SIG-M5 treated with dmso at 0.1 percent for 504 hours (cell line): ENCODE data around the gene PPME1.

Experiments
- DNase-seq: peaks from one replicate; lab custom pipeline; 2025; ENCODE audit not compliant: unreplicated experiment; lab: John Stamatoyannopoulos, UW

The PPME1 gene

DNA sequence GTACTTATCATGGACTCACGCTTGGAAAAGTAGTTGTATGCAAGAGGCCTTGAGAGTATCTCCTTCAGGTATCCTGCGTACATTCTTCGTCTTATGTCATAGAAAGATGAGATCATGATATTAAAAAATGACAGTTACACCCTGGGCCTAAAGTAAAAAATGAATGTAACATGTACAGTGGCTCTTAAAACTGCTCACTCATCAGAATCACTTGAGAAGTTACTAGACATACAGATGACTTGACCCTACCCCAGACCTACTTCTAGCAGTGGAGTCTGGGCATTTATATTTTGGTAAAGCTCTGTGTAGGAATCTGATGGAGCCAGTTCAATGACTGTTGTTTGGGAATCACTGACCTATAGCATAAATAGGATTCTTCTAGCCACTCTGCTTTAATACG lies 54.5 kb downstream of the PPME1 start:
- no peak for DNase-seq

GRCh38 chr11:74226907-74227306 lies 55.8 kb downstream of the PPME1 start:
- DNase-seq, result no peak

DNA sequence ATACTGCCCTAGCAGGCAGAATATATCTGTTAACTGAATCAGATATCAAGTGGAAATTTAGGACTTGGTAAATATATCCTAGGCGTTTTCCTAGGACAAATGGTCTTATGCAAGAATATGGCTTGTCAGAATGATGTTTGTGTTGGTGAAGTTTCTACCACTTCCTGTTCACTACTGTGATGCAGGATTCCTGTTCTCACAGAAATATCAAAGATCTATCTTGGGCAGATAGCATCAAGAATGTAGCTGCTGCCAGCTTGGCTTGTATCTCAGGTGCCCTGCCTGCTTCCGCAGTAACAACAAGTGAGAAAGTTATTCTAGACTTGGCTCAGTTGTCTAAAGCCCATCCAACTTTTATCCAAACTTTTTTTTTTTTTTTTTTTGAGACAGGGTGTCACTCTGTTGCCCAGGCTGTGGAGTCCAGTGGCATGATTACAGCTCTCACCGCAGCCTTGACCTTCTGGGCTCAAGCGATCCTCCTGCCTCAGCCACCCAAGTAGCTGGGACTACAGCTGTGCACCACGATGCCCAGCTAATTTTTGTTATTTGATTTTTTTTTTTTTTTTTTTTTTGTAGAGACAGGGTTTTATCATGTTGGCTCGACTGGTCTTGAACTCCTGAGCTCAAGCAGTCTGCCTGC lies 61.3 kb downstream of the PPME1 start:
- DNase-seq, result no peak

GRCh38 chr11:74233683-74234082 lies 62.6 kb downstream of the PPME1 start:
- DNase-seq, result no peak

DNA sequence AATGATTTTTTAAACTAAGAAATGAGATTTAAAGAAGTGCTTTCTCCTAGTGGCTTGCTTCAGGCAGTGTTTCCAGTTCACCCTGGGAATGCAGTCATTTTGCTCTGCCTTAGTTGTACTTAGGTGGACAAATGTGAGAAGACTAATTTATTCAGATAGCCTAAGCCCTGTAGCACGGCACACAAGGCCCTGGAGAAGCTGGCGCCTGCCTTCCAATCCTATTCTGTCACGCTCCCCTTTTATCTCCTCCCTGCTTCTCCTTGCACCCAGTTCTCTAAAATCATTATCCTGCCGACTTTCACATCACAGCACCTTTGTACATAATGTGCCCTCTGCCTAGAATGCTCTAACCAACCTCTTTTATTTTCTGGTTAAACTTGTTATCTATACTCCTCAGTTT lies 64.0 kb downstream of the PPME1 start:
- no peak for DNase-seq

DNA sequence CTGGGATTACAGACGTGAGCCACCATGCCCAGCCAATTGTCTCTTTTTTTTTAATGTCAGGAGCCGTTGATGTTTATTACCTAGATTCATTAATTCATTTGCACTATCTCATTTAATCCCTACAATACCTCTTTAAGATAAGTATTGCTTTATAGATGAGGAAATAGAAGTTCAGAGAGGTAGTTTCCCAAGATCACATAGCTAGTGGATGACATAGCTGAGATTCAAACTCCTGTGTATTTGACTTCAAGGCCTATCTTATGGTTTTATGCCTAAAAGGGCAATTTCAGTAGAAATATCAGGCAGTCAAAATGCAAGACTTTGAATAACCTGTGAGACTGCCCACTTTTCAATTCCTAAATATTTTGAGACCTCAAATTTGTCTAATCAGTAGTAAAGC lies 66.5 kb downstream of the PPME1 start:
- no peak for DNase-seq

DNA sequence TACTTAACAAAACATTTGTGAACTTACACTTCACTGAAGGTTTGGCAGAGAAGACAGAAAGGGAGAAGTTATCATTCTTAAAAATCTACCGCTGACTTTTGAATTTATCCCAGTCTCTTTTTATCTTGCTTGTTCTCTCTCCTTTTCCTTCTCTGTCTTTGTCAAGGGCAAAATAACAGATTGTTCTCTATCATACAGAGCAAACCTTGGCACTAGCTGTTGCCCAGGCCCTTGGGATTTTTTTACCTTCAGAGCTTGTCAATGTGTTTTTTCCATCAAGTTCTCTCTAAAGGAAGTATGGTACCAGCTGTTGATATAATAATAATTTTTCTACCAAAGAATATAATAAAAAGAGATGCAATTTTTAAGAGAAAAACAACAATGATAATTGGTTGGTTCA lies 67.2 kb downstream of the PPME1 start:
- no peak for DNase-seq

DNA sequence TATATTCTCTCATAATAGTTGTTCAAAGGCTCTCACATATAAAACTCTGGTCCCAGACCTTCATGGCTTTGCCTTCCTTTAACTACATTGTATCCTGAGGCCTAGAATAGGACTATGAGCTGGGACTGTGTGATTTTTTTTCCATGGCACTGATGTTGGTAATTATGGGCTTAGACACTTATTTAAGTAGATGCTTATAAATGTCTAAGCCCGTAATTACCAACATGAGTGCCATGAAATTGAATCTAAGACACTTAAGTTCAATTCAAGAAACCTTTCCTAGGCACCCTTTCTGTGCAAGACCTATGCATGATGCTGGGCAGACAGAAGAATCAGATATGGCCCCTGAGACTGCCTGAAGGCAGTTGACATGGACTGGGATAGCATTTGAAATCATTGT lies 77.4 kb downstream of the PPME1 start:
- DNase-seq, result no peak

DNA sequence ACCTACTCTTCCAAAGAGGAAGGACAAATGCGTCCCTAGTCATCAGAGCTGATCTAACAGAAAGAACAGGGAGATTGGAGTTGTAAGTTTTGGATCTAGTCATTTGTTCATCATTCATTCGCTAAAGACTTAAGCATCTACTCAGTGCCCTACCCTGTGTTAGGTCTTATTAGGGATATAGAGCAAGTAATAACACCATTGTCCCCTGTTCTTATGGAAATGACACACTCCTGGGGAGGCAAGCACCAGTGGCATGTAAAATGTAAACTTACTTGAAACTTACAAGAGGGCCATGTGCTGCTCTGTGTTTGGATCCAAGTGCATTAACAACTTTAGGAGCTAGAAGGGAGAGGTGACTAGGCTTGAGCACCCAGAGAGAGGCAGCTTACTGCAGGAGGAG lies 78.4 kb downstream of the PPME1 start:
- DNase-seq, result no peak

GRCh38 chr11:74253361-74253760 lies 82.3 kb downstream of the PPME1 start:
- no peak for DNase-seq

GRCh38 chr11:74255741-74256375 lies 84.8 kb downstream of the PPME1 start:
- peak; percentile 76 for DNase-seq

- DNase-seq, result no peak
Observed at GRCh38 chr11:74256378-74257133, 85.5 kb downstream of the PPME1 start.

GRCh38 chr11:74257959-74258553 lies 87.0 kb downstream of the PPME1 start:
- DNase-seq, result no peak

GRCh38 chr11:74262725-74263124 lies 91.6 kb downstream of the PPME1 start:
- DNase-seq, result no peak

DNA sequence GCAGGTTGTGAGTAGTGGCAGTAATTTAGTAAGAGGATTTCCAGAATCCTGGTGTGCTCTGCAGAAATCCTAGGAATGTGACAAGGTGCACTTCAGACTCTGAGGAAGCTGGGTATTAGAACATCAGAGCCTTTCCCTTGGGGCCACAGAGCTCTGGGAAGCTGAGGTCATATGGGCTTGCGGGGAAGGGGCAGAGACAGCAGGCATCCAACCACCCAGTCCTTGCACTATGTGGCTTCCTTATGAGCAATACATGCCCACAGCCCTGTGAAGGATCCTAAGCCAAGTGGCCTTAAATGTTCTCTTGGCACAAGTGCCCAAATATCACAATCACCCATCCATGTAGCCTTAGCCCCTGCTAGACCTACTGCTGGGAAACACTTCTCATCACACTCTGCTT lies 94.2 kb downstream of the PPME1 start:
- no peak for DNase-seq

GRCh38 chr11:74267014-74267413 lies 95.9 kb downstream of the PPME1 start:
- no peak for DNase-seq

- DNase-seq, result no peak
Observed at GRCh38 chr11:74268456-74268855, 97.4 kb downstream of the PPME1 start.

- DNase-seq, result no peak
Observed at GRCh38 chr11:74269161-74269811, 98.2 kb downstream of the PPME1 start.

GRCh38 chr11:74272276-74272675 lies 101.2 kb downstream of the PPME1 start:
- DNase-seq, result no peak

DNA sequence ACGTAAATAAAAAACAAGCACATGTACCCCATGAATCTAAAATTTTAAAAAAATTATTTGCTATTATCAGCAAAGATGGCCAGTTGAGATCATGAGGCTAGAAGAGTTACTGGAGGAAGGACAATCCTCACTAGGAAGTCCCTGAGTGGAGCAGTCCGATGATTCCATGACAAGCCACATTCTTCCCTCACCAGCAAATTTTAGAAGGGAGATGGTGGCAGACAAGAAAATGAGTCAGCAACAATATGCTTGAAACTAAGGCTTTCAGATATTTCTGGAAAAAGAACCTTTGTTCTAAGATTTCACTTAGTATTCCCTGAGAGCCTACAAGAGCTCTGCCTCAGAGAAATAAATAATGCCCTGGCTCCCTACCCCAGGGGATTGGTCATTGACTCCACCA lies 105.5 kb downstream of the PPME1 start:
- DNase-seq, result no peak

DNA sequence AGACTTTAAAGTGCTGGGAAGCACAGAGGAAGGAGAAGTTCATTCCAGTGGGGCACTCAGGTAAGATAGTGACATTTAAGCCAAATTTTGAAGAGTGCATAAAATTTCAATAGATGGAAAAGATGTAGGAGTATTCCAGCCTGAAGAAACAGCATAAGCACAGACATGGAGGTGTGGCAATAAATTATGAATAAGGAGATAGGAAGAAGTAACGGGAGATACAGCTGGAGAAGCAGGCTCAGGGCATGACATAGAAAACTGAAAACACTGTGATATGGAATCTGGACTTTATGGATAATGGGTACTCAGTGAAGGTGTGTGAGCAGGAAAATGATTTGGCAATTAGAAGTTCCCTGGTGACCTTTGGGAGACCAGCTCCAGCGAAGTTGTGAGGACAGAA lies 107.0 kb downstream of the PPME1 start:
- no peak for DNase-seq
